Stimulated activated naive CD4-positive, alpha-beta T cell treated with Interleukin-2 at 50 U/mL for 16 hours (primary cell): ENCODE measurements around the gene ZBTB7C.

Experiments used
- DNase-seq: peaks from one replicate; lab custom pipeline; 2025; lab: John Stamatoyannopoulos, UW

The ZBTB7C gene

GRCh38 chr18:48164116-48164515 lies 245.1 kb downstream of the ZBTB7C start:
- no peak for DNase-seq

GRCh38 chr18:48163738-48164115 lies 245.5 kb downstream of the ZBTB7C start:
- DNase-seq, result no peak

GRCh38 chr18:48162956-48163737 lies 246.0 kb downstream of the ZBTB7C start:
- no peak for DNase-seq

GRCh38 chr18:48161911-48162698 lies 247.1 kb downstream of the ZBTB7C start:
- DNase-seq, result no peak

GRCh38 chr18:48161191-48161910 lies 247.8 kb downstream of the ZBTB7C start:
- DNase-seq, result peak; percentile 43

GRCh38 chr18:48160622-48161021 lies 248.6 kb downstream of the ZBTB7C start:
- DNase-seq, result no peak

GRCh38 chr18:48159816-48160215 lies 249.4 kb downstream of the ZBTB7C start:
- DNase-seq, result no peak

GRCh38 chr18:48158721-48159120 lies 250.5 kb downstream of the ZBTB7C start:
- DNase-seq, result no peak

GRCh38 chr18:48157956-48158355 lies 251.2 kb downstream of the ZBTB7C start:
- DNase-seq, result no peak

- no peak for DNase-seq
Measured at GRCh38 chr18:48155856-48156255, 253.3 kb downstream of the ZBTB7C start.

GRCh38 chr18:48154828-48155227 lies 254.4 kb downstream of the ZBTB7C start:
- DNase-seq, result no peak

- DNase-seq, result no peak
Measured at GRCh38 chr18:48153613-48154481, 255.3 kb downstream of the ZBTB7C start.

- DNase-seq, result no peak
Measured at GRCh38 chr18:48152549-48152948, 256.6 kb downstream of the ZBTB7C start.

GRCh38 chr18:48151421-48152065 lies 257.6 kb downstream of the ZBTB7C start:
- DNase-seq, result no peak

GRCh38 chr18:48149020-48149685 lies 260.0 kb downstream of the ZBTB7C start:
- DNase-seq, result no peak

- DNase-seq, result no peak
Measured at GRCh38 chr18:48142994-48143393, 266.2 kb downstream of the ZBTB7C start.

GRCh38 chr18:48142353-48142752 lies 266.8 kb downstream of the ZBTB7C start:
- DNase-seq, result no peak

GRCh38 chr18:48140731-48141130 lies 268.5 kb downstream of the ZBTB7C start:
- DNase-seq, result no peak

GRCh38 chr18:48139431-48140347 lies 269.5 kb downstream of the ZBTB7C start:
- no peak for DNase-seq
